Keratinocyte (primary cell): ENCODE measurements around the gene NR1D2.

ENCODE experiments used
- EZH2 ChIP-seq: IDR thresholded peaks from one replicate; pipeline ENCODE4 v1.6.1; 2012; ENCODE audit warnings: inconsistent platforms, mild to moderate bottlenecking, low read length, moderate library complexity
- TF ChIP-seq, protein P1 (sequence below), 3 experiments: IDR thresholded peaks in 1 of 3; conservative IDR thresholded peaks in 1 of 3; optimal IDR thresholded peaks in 1 of 3; 2 replicates in 2 of 3; 3 replicates in 1 of 3; pipeline versions ENCODE3 to v1.5.1; 2011; ENCODE audit warnings: low read length in 3 of 3, mild to moderate bottlenecking in 3 of 3, moderate library complexity in 2 of 3, control low read depth in 1 of 3, inconsistent platforms in 1 of 3; ENCODE audit not compliant: insufficient read depth in 2 of 3; ENCODE audit errors: extremely low read depth in 1 of 3

DNA sequence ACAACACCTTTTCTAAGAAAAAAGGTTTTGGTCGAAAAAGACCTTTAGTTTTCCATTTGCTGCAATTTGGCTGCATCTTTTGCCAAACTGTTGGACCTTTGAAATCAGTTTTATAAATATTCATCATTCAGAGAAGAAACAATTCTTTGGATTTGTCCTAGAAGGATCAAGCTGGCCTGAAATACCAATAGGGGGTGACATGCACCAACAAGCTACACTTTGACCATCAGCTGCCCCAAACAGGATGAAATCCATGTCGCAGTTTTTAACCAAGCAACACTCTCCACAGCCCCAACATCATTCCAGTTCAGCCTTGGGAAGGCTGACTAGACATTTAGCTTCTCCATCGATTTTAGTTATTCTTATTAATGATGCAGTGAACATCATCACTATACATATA is 18.4 kb upstream of the NR1D2 start:
- TF ChIP-seq, protein P1, sequence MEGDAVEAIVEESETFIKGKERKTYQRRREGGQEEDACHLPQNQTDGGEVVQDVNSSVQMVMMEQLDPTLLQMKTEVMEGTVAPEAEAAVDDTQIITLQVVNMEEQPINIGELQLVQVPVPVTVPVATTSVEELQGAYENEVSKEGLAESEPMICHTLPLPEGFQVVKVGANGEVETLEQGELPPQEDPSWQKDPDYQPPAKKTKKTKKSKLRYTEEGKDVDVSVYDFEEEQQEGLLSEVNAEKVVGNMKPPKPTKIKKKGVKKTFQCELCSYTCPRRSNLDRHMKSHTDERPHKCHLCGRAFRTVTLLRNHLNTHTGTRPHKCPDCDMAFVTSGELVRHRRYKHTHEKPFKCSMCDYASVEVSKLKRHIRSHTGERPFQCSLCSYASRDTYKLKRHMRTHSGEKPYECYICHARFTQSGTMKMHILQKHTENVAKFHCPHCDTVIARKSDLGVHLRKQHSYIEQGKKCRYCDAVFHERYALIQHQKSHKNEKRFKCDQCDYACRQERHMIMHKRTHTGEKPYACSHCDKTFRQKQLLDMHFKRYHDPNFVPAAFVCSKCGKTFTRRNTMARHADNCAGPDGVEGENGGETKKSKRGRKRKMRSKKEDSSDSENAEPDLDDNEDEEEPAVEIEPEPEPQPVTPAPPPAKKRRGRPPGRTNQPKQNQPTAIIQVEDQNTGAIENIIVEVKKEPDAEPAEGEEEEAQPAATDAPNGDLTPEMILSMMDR (optimal IDR thresholded peaks at IDR 0.05 in 1 of 3, IDR thresholded peaks at IDR 0.05 in 1 of 3, conservative IDR thresholded peaks at IDR 0.05 in 1 of 3; ENCODE audit: extremely low read depth in 1 of 3, insufficient read depth in 2 of 3, low read length in 3 of 3) = peak in 1 of 3 experiments; percentile 38
- TF ChIP-seq EZH2 = no peak
